ENCODE measurements around the gene IQGAP3.

DNA sequence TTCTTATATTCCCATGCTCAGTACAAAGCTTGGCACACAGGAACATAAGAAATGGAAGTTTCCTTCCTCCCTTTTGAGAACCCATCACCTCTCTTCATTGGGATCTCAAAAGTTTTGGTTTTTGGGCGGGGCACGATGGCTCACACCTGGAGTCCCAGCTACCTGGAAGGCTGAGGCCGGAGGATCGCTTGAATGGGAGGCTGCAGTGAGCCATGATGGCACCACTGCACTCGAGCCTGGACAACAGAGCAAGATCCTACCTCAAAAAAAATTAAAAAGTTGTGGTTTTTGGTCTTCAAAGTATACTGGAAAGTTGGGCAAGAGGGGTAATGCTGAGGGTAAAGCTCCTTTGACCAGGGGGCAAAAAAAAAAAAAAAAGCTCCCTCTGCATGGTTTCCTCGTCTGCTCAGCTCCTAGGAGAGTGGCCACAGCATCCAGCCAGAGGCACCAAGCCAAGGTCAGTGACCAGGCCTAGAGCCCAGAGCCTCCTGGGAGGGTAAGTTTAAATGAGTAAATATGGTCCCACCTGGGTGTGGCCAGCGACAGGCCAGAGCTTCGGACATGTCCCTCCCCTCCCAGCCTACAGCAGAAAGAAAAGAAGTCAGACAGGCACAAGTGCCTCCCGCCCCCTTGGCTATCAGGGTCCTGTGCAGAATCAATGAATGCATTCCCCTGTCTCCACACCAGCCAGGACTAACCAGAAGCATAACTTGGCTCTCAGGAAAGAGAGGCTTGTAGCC lies 76.8 kb downstream of the IQGAP3 start:
- no peak for TF ChIP-seq EZH2phosphoT487 (IDR thresholded peaks at IDR 0.05; ENCODE audit: low read length)
- TF ChIP-seq, protein P1, sequence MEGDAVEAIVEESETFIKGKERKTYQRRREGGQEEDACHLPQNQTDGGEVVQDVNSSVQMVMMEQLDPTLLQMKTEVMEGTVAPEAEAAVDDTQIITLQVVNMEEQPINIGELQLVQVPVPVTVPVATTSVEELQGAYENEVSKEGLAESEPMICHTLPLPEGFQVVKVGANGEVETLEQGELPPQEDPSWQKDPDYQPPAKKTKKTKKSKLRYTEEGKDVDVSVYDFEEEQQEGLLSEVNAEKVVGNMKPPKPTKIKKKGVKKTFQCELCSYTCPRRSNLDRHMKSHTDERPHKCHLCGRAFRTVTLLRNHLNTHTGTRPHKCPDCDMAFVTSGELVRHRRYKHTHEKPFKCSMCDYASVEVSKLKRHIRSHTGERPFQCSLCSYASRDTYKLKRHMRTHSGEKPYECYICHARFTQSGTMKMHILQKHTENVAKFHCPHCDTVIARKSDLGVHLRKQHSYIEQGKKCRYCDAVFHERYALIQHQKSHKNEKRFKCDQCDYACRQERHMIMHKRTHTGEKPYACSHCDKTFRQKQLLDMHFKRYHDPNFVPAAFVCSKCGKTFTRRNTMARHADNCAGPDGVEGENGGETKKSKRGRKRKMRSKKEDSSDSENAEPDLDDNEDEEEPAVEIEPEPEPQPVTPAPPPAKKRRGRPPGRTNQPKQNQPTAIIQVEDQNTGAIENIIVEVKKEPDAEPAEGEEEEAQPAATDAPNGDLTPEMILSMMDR (IDR thresholded peaks at IDR 0.05; ENCODE audit: low read length) = no peak
